GM12872 (cell line): ENCODE measurements around the gene GRAMD1B.
A peak's percentile ranks its signal among the peaks of the same experiment; 100 is the strongest.

ENCODE experiments used
- CTCF ChIP-seq: IDR thresholded peaks from 3 replicates; pipeline ENCODE4 v1.5.1; 2011; ENCODE audit warnings: low read depth, mild to moderate bottlenecking, low read length, moderate library complexity; ENCODE audit not compliant: insufficient read depth

The GRAMD1B gene

GRCh38 chr11:123510579-123510905 lies 80.5 kb downstream of the GRAMD1B start:
- no peak for TF ChIP-seq CTCF

GRCh38 chr11:123511037-123511870 lies 81.2 kb downstream of the GRAMD1B start:
- peak; percentile 89 for TF ChIP-seq CTCF

GRCh38 chr11:123516238-123516637 lies 86.2 kb downstream of the GRAMD1B start:
- TF ChIP-seq CTCF, result no peak

- TF ChIP-seq CTCF, result no peak
Observed at GRCh38 chr11:123517559-123518364, 87.7 kb downstream of the GRAMD1B start.

GRCh38 chr11:123518496-123519054 lies 88.5 kb downstream of the GRAMD1B start:
- TF ChIP-seq CTCF, result no peak

GRCh38 chr11:123519055-123519796 lies 89.2 kb downstream of the GRAMD1B start:
- TF ChIP-seq CTCF, result no peak

- no peak for TF ChIP-seq CTCF
Observed at GRCh38 chr11:123519797-123520193, 89.7 kb downstream of the GRAMD1B start.
